Measurements from ENCODE around the gene WNT9A.
"Not testable (repeated sequence)": the region's sequence is repeated elsewhere in the genome, so short reads cannot be mapped to it uniquely, and the experiment has no call there.

Gene WNT9A

GRCh38 chr1:227922501-227923352, 25.0 kb downstream of the WNT9A start:
- no peak for DNase-seq

- DNase-seq, result no peak
Observed at GRCh38 chr1:227921461-227922185, 26.1 kb downstream of the WNT9A start.

GRCh38 chr1:227920896-227921295, 26.8 kb downstream of the WNT9A start:
- DNase-seq, result no peak

- DNase-seq, result no peak
Observed at GRCh38 chr1:227920426-227920825, 27.3 kb downstream of the WNT9A start.

GRCh38 chr1:227919906-227920305, 27.8 kb downstream of the WNT9A start:
- DNase-seq, result no peak

GRCh38 chr1:227918736-227919135, 29.0 kb downstream of the WNT9A start:
- DNase-seq, result no peak

- no peak for DNase-seq
Observed at GRCh38 chr1:227918083-227918700, 29.5 kb downstream of the WNT9A start.

- DNase-seq, result no peak
Observed at GRCh38 chr1:227917081-227917950, 30.4 kb downstream of the WNT9A start.

- no peak for DNase-seq
Observed at GRCh38 chr1:227916655-227917054, 31.1 kb downstream of the WNT9A start.

GRCh38 chr1:227915564-227916553, 31.9 kb downstream of the WNT9A start:
- no peak for DNase-seq

GRCh38 chr1:227914801-227915563, 32.8 kb downstream of the WNT9A start:
- DNase-seq, result no peak

- no peak for DNase-seq
Observed at GRCh38 chr1:227913764-227914721, 33.7 kb downstream of the WNT9A start.

GRCh38 chr1:227913396-227913763, 34.4 kb downstream of the WNT9A start:
- DNase-seq, result no peak

GRCh38 chr1:227912866-227913265, 34.9 kb downstream of the WNT9A start:
- no peak for DNase-seq

- no peak for DNase-seq
Observed at GRCh38 chr1:227911376-227911775, 36.4 kb downstream of the WNT9A start.

- no peak for DNase-seq
Observed at GRCh38 chr1:227910511-227911153, 37.1 kb downstream of the WNT9A start.

- DNase-seq, result not testable (repeated sequence)
Observed at GRCh38 chr1:227909923-227910328, 37.8 kb downstream of the WNT9A start.

- DNase-seq, result no peak
Observed at GRCh38 chr1:227909188-227909587, 38.5 kb downstream of the WNT9A start.

- DNase-seq, result no peak
Observed at GRCh38 chr1:227908359-227908758, 39.4 kb downstream of the WNT9A start.
